Measurements from ENCODE around the gene ISCA2. TPM values are rescaled to one million over a fixed set of nuclear protein-coding genes. Genes with fewer than 3 reads are reported as not detected.

ISCA2 gene
- total RNA-seq, 1 donor from 2014 or later: 8.8 TPM

DNA sequence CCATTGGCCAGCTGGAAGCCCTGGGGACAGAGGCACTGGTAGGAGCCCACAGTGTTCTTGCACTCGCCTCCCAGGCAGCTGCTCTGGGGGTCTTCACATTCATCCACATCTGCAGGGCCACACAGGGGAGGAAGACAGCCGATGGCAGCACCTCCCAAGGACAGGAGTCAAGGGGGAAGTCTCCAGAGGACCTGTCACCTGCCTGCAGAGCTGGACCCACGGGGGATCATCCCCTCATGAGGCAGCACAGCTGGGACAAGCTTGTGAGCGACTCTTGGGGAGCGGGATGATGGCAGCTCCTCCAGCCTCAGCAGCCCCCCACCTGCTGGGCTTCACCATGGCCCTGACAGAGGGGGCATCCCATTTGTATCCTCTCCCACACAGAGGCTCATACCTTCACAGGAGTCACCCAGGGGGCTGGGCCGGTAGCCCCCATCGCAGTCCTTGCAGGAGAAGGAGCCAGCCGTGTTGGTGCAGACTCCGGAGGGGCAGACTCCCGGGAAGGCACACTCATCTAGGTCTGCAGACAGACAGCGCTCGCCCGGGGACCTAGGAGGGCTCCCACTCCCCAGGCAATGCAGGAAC, 15.4 kb downstream of the ISCA2 start:
- DNase-seq: no peak

DNA sequence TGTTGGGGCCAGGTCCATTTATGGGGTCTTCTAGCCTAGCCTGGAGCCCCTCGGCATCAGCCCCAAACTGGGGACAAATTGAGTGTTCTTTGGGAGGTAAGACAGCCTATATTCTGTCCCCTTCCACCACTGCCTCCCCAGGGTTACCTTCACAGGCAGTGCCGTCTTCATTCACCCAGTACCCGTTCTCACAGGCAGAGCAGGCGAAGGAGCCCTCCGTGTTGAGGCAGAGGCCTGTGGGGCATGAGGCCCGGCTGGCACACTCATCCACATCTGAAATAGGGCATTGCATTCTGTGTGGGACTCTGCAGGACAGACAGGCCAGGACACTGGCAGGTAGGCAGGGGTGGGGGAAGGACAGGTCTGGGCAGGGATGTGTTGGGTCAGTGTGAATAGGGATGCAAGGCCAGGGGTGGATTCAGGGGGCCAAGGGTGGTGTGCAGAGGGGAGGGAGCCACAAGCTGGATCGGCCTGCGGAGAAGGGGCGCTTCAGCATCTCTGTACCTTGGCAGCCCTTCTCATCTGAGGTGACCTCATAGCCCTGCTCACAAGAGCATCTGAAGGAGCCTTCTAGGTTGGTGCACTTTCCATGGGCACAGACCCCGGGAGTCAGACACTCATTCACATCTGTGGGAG, 16.1 kb downstream of the ISCA2 start:
- DNase-seq: no peak

DNA sequence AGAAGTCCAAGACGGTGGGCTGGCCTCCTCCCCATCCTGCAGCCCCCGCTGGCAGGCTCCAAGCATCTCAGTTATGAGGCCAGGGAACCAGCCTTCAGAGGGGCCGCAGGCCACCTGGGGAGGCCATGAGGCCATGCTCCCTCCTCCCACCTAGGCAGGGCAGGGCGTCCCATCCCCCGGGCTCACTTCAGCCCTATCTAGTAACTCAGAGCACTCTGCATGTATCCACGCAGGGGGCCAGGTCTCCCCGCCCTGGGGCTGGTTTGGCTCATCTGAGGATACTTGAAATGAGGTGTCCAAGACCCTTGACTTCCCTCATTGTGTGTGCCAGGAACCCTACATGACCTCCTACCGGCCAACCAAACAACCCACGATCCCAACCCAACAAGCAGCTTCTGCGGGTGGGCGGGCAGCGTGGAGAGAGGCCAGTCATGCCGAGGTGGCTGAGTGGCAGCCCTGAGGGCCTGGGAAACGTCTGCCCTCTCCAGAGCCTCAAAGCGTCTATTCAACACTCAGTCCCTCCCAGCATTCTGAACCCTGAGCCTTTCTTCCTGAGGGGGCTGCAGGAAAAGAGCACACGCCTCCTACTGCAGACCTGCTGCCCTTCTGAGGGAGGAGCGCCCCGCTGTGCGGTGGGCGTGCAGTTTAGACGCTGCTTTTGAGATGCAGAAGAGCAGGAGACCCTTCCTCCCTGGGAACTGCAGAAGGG, 16.8 kb downstream of the ISCA2 start:
- no peak for DNase-seq

DNA sequence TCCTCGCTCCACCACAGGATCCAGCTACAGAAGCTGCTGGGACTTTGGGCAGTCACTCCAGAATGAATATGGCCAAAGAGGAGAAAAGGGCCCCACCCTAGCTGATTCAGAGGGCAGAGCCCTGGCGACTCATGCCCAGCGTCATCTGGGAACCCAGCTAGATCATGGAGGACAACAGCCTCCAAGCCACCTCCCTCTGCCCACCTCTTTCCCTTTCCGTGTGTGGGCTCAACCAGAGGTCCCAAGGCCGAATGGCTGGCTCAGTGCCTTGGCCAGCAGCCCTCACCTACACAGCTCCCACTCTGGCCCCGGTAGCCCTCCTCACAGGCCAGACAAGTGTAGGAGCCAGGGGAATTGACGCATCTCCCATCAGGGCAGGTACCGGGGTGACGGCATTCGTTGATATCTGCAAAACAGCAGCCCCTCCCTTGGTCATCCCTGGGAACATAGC, 17.4 kb downstream of the ISCA2 start:
- DNase-seq: no peak

DNA sequence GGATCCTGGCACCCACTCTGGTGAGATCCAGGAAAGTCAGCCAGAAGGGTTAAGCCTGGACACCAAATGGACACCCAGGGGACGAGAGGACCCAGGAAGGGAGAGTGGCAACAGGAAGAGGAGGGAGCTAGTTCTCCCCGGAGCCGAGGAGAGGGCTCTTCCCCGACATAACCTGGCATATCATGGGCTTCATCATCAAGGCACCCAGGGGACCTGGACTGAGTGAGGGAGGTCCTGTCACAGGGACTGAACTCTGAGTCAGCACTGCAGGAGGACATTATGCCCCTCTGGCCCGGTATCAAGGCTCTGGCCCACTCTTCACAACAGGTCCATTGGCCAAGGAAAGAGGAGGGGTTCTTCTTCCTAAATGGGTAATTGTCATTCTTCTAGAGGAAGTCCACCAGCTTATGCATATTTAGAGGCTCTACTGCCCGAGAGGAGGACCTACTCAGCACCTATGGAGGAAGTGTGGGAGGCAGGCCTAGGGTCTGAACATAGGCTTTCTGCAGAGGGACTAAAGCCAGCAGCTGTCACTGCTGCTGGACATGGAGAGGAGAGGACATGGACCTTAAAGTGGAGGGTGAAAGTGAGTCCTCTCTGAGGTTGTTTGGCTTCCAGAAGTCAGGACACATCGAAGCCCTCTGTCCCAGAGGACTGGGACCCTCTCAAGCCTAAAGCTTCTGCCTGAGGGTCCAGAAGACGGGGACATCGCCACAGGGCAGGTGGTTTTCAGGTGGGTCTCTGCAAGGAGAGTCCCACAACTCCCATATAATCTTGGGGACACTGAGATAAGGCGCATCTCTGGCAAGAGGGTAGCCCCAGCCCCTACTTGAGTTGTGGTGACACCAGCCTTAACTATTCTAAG, 18.6 kb downstream of the ISCA2 start:
- no peak for DNase-seq

DNA sequence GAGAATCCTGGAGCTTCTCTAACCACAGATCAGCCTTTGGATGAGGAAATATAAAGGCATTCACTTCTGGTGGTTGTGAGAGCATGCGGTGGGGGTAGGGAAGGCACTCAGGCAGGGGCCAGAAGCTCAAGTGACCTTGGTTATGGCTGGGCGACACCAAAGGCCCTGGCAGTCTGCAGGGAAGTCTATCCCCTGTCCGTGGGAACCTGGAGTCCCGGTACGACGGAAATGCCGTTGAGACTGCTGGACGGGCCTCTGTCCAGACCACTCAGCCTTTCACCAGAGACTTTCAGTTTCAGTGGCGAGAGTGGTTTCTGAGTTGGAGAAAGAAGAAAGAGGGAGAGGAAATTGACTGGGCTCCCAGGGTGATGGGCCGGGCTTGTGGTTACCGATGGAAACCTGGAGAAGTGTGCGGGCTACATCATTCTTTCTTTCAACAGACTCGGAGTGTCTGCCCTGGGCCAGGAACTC, 20.9 kb downstream of the ISCA2 start:
- DNase-seq: no peak

DNA sequence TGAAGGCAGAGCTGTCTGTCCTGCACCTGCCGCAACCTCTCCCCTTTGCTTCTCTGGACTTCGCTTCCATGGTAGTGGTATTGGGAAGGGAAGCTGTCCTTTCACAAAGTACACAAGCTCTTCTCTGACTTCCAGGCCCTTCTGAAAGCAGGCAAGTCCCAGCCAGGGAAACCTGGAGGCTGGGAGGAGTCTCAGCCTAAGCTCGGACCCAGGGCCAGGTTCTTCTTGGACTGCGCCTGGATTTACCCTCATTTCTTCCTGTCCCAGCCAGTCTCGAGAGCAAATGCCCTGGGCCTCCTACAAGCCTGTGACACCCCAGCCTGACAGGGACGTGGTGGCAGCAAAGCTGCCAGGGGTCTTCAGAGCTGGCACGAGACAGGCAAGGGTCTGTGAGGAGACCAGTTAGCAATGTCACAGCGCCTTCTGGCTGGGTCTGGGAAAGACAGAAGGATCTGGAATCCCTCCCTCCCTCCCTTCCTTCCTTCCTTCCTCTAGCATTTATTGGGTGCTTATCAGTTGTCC, 22.4 kb downstream of the ISCA2 start:
- no peak for DNase-seq

DNA sequence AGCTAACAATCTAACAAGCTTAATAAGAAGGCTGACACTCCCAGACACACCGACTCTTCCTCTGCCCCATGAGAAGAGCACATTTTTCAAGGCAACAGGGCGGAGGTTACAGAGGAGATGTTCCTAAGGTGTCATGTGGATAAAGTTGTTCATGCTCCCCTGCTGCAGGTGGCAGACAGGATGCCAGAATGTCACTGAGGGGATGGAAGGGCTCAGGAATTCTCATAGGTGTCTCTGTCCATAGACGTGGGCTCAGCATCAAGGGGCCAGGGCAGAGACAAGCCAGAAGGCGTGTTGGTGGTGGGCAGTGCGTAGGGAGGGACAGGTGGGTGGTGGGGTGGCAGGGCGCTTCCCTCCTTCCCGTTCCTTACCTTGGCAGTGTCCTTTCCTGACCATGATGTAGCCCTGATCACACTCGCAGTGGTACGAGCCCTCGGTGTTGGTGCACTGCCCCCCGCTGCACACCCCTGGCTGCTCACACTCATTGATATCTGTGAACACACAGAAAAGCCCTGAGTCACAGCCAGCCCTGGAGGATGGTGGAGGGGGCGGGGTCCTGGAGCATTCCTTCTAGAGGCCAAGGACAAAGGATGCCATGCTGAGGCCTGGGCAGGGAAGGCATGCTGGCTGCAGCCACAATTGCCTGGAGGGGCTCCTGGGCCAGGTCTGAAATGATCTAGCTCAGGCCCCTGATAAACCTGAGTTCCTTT, 23.0 kb downstream of the ISCA2 start:
- no peak for DNase-seq

DNA sequence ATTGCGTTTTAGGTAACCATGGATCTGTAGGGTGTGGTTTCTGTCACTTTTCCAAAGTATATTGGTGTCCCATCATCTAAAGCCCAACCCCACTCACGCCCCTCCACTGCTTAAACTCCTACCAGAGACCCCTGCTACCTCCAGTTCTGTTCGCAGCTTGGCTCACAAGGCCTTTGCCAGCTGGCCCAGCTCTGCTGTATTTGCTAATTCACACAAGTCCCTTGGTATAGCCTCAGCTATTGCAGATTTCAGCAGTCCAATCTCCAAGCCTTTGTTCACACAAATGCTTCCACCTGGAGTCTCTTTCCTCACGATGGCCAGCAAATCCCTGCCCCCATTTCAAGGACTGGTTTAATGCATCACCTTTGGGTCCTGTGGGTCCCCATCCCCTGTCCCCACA, 24.2 kb downstream of the ISCA2 start:
- DNase-seq: no peak

DNA sequence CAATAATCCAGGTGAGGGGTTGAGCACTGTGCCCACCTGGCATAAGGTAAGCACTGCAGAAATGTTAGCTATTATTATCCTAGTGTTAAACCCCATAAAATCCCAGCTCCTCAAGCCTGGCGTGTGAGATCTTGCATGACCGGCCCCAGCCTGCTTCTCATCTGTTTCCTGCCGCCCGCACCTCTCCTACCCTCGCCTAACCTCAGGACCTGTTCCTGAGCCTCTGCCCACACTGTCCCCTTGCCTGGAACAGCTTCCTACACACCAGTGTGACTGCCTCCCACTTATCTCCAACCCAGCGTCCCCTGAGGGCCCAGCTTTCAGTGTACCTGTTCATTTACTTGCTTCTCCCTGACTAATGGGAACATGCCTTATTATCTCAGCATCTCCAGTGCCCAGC, 24.7 kb downstream of the ISCA2 start:
- no peak for DNase-seq

DNA sequence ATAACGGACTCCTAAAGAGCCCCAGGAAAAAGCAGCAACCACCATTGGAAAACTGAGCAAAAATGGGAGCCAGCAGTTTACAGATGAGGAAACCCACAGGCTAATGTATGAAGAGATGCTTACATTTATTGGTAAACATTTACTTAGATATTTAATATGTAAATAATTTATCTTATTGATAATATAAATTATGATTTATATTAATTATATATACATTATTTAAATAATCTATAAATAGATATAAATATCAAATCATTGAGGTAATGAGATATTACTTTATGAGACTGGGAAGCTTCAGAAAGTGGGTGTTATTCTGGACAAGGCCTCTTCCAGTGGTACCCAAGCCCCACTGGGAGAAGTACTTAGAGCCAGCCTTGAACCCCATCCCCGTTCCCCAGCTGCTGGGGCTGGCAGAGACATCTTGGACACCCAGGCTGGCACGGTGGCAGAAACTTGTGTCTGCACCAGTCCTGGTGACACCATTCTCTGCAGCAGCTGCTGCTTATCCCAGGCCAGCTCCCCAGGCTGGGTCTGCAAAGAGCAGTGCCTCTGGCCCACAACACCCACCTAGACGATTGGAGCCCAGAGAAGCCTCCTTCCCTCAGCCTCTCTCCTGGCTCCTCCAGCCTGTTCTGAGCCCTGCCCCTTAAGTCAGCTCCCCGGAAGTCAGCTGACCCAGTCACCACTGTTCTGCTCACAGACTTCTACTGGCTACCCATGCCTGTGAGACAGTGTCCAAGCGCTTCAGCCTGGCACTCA, 25.9 kb downstream of the ISCA2 start:
- no peak for DNase-seq

DNA sequence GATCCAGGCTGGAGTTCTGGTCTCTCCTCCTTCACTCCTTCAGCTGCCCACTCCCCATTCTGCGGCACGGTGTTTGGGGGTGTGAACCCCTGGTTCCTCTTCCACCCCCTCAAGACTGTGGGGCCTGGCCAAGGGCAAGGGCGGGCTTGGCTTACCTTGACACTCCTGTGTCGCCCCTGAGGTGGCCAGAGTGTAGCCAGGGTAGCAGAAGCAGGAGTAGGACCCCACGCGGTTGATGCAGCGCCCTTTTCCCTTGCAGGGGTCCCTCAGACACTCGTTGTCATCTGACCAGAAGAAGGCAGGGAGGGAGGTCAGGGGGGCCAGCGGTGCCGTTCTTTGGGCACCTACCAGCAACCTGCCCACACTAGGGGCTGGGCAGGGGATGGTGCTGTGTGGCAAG, 28.2 kb downstream of the ISCA2 start:
- no peak for DNase-seq

DNA sequence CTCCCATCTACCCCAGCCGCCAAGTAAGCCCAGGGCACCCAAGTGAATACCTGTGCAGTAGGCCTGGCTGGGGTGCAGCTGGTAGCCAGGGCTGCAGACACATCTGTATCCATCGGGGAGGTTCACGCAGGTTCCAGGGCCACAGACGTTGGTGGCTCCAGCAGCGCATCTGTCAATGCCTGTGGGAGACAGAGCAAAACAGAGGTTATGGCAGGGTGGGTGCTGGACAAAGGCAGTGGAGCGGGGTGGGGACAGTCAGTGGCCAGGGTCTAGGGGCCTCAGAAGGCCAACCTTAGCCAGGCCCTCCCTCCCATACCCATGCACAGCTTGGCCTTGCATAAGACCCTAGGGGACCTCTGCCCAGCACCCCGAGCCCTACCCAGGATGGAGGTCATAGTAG, 29.2 kb downstream of the ISCA2 start:
- DNase-seq: no peak

DNA sequence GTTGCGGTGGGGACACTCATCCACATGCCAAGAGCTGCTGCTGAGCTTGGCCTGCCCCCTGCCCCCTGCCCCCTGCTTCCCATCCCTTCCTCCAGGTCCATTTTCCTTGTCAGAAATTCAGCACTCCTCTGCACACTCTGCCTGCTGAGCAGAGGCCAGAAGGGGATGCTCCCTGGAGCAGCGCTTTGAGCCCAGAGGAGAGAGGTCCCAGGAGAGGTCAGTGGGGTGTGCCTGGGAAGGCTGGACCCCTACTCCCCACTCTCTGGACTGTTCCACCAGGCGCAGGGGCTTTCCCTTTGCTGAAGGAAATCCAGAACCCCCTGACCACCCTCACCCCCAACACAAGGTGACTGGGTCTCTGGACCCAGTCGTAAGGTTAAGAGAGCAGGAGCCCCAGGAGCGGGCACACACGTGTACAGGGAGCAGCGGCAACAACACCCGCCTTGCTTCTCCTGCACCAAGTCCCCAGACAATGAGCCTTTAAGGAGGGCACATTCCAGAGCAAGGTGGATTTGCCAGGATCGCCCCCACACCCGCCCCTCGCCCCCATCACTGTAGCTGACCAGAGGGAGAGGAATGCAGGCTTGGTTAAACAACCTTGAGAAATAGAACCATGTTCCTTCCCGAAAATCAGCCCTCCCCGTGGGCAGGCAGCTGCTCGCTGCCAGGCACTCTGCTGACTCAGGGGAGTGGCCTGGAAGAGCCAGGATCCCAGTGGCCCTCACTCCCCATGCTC, 30.7 kb downstream of the ISCA2 start:
- no peak for DNase-seq

DNA sequence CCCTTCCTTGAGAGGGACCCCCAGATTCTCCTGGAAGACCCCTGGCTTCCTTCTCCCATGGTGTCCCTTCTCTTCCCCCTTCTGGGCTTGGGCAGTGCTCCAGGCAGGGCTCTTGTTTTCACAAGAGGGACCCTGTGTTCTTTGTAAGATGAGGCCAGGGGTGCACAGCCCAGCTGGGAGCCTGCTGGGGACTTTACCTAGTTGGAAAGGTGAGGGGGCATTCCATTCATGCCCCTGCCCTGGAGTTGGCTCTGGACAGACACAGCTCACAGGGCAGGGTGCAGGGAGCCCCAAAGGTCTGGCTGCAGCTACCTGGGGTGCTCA, 31.2 kb downstream of the ISCA2 start:
- no peak for DNase-seq

DNA sequence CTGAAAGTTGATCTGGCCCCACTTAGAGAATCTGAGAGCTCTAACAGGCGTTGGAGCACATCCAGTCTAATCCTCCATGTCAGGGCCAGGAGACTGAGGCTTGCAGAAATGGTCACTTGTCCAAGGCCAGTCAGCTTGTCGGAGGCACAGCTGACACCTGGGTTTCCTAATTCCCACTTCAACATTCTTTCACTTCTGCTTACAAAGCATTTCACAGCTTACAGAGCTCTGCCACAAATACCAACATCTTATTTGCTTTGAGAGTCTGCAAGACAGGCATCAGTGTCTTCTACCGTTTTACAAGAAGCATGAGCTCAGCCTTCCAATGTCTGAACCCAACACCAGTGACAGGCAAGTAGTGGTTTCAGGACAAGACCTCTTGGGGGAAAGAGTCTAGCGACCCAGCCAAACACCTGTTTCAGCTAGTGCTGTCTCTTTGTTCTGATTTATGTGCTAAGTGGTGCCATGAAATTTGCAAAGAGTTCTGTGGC, 31.8 kb downstream of the ISCA2 start:
- no peak for DNase-seq

DNA sequence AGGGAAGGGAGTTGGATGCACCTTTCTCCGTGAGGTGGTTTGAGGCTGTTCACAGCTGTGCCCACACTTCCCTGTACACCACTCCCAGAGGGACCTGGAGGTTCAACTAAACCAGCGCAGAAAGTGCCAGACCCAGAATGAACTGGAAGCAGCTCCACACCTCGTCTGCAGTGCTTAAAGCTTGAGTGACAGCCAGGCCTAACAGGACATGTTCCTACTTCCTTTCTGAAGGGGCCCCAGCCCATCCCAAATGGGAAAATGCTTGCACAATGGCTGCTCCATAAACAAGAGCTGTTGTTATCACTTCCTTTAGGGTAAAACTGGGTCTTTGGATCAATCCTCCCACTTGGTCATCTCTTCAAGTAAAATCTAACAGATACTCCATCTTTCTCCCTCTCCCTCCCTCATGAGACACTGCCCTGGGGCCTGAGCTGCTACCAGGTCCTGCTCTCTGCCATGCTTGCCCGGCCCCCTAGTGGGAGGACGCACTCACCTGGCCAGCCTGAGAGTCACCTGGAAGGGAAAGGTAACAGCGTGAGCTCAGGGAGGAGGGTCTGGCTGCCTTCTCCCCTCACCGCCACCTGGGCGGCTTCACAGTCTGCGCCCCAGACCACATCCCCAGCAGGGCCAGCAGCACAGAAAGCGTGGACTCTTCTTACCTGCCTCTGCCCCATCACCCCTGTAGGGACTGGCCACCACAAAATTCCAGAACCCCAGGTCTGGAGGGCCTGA, 33.5 kb downstream of the ISCA2 start:
- no peak for DNase-seq

DNA sequence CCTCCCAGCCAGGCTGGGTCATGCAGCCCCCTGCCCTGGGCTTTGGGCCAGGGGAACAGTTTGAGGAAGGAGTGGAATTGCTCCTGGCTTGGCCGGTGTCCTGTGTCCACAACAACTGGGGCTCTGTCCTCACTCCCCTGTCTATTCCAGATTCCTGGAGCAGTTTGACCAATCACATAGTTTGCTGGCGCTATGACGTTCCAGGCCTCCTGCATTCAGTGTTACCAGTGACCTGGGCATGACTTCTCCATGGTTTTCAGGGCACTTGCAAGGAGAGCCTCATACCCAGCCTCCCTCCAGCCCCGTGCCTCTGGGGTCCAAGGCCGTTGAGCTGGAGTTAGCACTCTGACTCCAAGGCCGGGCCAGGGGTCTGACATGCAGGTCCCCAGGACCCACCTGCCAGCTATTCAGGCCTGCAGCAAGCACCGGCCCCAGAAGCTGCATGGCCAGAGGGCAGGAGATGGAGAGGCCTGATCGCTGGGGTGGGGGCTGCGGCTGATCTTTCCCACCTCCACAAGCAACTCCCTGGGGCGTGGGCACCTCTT, 34.2 kb downstream of the ISCA2 start:
- no peak for DNase-seq

DNA sequence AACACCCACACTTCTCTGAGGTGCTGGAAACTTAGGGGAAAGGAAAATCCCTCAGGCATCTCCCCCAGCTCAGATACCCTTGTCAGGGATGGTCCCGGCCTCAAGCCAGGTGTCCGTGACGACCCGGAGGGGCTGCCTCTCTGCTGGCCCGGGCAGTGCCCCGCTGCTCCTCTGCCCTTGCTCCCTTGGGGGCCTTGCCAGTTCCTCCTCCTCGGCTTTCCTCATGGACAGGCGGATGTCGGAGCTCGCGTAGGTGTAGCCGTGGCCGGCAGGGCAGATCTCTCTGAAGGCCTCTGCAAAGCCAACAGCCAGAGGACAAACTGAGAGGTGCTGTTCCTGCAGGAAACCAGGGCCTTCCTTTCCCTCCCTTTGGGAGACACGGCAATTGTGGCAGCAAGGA, 34.8 kb downstream of the ISCA2 start:
- no peak for DNase-seq

All from skin of body (tissue), 2 donors.